ENCODE results near the gene CDK16. TPM values are rescaled to one million over a fixed set of nuclear protein-coding genes. Genes with fewer than 3 reads are reported as not detected.

Gene CDK16
- total and polyA plus RNA-seq, 8 donors = 81.1 to 113 (median 96.1) TPM

DNA sequence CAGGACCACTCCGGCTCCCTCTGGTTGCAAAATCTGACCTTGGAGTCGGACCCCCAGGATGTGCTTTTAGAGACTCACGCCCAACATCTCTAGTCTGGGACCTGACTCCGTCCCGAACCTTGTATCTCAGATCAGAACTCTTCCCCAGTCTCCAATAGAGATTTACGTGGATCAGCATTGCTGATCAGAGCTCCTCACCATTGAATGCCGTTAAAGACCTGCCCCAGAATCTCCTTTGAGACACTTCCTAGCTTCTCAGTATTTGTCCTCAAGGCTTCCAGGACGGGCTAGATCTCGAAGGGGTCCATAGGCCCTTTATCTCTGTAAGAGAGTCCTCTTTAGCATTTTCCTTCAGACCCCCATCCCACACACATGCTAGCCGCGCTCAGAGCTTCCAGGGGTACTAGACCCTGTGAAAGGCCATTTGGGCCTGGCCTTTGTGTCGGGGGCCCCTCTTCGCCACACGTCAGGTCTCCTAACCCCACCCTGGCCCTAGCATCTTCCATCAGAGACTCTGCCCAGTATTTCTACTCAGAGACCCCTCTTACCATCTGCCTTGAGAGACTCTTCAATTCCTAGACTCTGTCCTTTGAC, 24.2 kb upstream of the CDK16 start:
- intact Hi-C loops (cut with DNase I) = loop anchor here in 1 of 2 donors (5.0 to 10.0 kb wide), 2 partner anchors 188 to 331 kb away; no protein-coding TSS in a partner anchor
- Histone ChIP-seq H3K4me1 (peaks cover 32 to 50% of the 10 kb centered on the region in 2 donors), H3K27ac (peak overlapping the region; percentile 89 to 96), H3K27me3 (no peaks in the 10 kb centered on the region), H3K36me3 (peaks cover 0 to 11% of the 10 kb centered on the region in 2 donors), H3K4me3 (peak overlapping the region; percentile 65 to 91), H3K9me3 (no peaks in the 10 kb centered on the region)
- TF ChIP-seq CTCF (IDR thresholded peaks at IDR 0.05) = no peak
- DNase-seq = peak in 1 of 4 donors; percentile 25
- peak; percentile 0 for ATAC-seq

GRCh38 chrX:47196098-47196497, 22.4 kb upstream of the CDK16 start:
- peaks cover 0 to 29% of the 10 kb centered on the region in 2 donors for H3K36me3 ChIP-seq
- peak overlapping the region in 1 of 2 donors; percentile 65 for H3K4me3 ChIP-seq
- H3K9me3 ChIP-seq = no peaks in the 10 kb centered on the region
- no peak for TF ChIP-seq CTCF (IDR thresholded peaks at IDR 0.05)
- H3K4me1 ChIP-seq = peaks cover 32 to 50% of the 10 kb centered on the region in 2 donors
- ATAC-seq (no peak), DNase-seq (no peak)
- H3K27ac ChIP-seq = no peak overlapping the region
- H3K27me3 ChIP-seq = no peaks in the 10 kb centered on the region
- intact Hi-C loops (cut with DNase I) = loop anchor here in 1 of 2 donors (10.0 kb wide), 1 partner anchor 329 kb away; no protein-coding TSS in a partner anchor

- intact Hi-C loops (cut with DNase I) = loop anchor here in 1 of 2 donors (10.0 kb wide), 1 partner anchor 327 kb away; no protein-coding TSS in a partner anchor
- Histone ChIP-seq H3K27me3 (no peaks in the 10 kb centered on the region), H3K36me3 (peaks cover 0 to 43% of the 10 kb centered on the region in 2 donors), H3K27ac (no peak overlapping the region), H3K9me3 (no peaks in the 10 kb centered on the region), H3K4me3 (no peak overlapping the region), H3K4me1 (peaks cover 32 to 41% of the 10 kb centered on the region in 2 donors)
- no peak for DNase-seq
- no peak for ATAC-seq
- TF ChIP-seq CTCF (IDR thresholded peaks at IDR 0.05) = no peak
These were observed 21.0 kb upstream of the CDK16 start for GRCh38 chrX:47197526-47197925.

DNA sequence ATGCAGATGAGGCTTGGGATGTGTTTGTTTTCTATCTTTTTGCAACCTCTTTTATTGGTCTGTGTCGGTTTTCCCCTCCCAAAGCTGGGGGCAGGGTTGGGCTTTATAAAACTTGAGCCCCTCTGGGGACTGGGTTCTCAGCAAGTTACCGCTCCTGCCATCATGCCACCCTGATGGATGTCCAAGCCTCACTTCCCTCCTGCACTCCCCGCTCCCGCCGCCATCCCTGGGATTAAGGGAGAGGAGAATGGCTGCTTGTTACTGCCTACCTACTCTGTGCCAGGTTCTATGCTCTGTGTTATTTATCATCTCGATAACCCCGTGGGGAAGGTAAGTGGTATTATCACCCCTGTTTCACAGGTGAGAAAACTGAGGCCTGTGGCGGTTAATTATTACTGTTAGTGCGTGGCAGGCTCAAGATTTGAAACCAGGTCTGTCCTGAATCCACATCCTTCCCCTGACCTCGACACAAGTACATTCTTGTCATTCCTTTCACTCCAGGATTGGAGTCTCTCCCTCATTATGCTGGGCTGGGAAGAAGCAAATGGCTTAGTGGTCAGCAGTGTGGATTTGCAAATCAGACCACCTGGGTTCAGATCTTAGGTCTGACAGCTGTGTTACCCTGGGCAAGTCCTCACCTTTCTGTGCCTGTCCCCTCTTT, 20.3 kb upstream of the CDK16 start:
- ATAC-seq (no peak), DNase-seq (no peak)
- intact Hi-C loops (cut with DNase I) = loop anchor here in 1 of 2 donors (10.0 kb wide), 1 partner anchor 327 kb away; no protein-coding TSS in a partner anchor
- no peaks in the 10 kb centered on the region for H3K27me3 ChIP-seq
- H3K27ac ChIP-seq = no peak overlapping the region
- H3K4me3 ChIP-seq = no peak overlapping the region
- H3K36me3 ChIP-seq = peaks cover 0 to 49% of the 10 kb centered on the region in 2 donors
- no peak for TF ChIP-seq CTCF (IDR thresholded peaks at IDR 0.05)
- H3K9me3 ChIP-seq = no peaks in the 10 kb centered on the region
- peaks cover 32 to 37% of the 10 kb centered on the region in 2 donors for H3K4me1 ChIP-seq

- DNase-seq (no peak), ATAC-seq (no peak)
- intact Hi-C loops (cut with DNase I) = loop anchor here in 1 of 2 donors (10.0 kb wide), 1 partner anchor 326 kb away; no protein-coding TSS in a partner anchor
- Histone ChIP-seq H3K27me3 (no peaks in the 10 kb centered on the region), H3K4me3 (no peak overlapping the region), H3K36me3 (peaks cover 0 to 55% of the 10 kb centered on the region in 2 donors), H3K27ac (no peak overlapping the region), H3K9me3 (no peaks in the 10 kb centered on the region), H3K4me1 (peaks cover 32 to 34% of the 10 kb centered on the region in 2 donors)
- no peak for TF ChIP-seq CTCF (IDR thresholded peaks at IDR 0.05)
These were observed 19.8 kb upstream of the CDK16 start for GRCh38 chrX:47198687-47199080.

Data from left lung (tissue), 10 donors.